Measurements from ENCODE around the gene IMMT. TPM values are rescaled to one million over a fixed set of nuclear protein-coding genes. Genes with fewer than 3 reads are reported as not detected.
A peak's percentile ranks its signal among the peaks of the same experiment; 100 is the strongest.

Gene IMMT
- total RNA-seq, 1 donor from 2014 or later: 93.3 TPM

- Histone ChIP-seq H3K4me1 (no peaks in the 10 kb centered on the region), H2AFZ (replicated peaks) (no peak overlapping the region), H3K4me2 (no peak overlapping the region), H3K27me3 (no peaks in the 10 kb centered on the region), H3K9me3 (ENCODE audit: low read depth) (no peaks in the 10 kb centered on the region), H3K4me3 (no peak overlapping the region), H3K79me2 (ENCODE audit: low read depth) (no peaks in the 10 kb centered on the region), H3K27ac (no peak overlapping the region), H3K36me3 (no peaks in the 10 kb centered on the region), H4K20me1 (ENCODE audit: low read depth) (no peaks in the 10 kb centered on the region), H3K9ac (no peak overlapping the region), H3F3A (ENCODE audit: low read depth) (no peaks in the 10 kb centered on the region)
- Mint-ChIP-seq H3K4me3 (no peak overlapping the region), H3K27ac (no peak overlapping the region), H3K27me3 (ENCODE audit: insufficient read depth, low read depth) (peaks cover 10% of the 10 kb centered on the region), H3K9me3 (peaks cover 6% of the 10 kb centered on the region), H3K4me1 (peaks cover 15% of the 10 kb centered on the region), H3K36me3 (no peaks in the 10 kb centered on the region)
- TF ChIP-seq EZH2 (IDR thresholded peaks at IDR 0.05) (no peak), EZH2phosphoT487 (IDR thresholded peaks at IDR 0.05) (no peak)
- TF ChIP-seq, protein P1, sequence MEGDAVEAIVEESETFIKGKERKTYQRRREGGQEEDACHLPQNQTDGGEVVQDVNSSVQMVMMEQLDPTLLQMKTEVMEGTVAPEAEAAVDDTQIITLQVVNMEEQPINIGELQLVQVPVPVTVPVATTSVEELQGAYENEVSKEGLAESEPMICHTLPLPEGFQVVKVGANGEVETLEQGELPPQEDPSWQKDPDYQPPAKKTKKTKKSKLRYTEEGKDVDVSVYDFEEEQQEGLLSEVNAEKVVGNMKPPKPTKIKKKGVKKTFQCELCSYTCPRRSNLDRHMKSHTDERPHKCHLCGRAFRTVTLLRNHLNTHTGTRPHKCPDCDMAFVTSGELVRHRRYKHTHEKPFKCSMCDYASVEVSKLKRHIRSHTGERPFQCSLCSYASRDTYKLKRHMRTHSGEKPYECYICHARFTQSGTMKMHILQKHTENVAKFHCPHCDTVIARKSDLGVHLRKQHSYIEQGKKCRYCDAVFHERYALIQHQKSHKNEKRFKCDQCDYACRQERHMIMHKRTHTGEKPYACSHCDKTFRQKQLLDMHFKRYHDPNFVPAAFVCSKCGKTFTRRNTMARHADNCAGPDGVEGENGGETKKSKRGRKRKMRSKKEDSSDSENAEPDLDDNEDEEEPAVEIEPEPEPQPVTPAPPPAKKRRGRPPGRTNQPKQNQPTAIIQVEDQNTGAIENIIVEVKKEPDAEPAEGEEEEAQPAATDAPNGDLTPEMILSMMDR (IDR thresholded peaks at IDR 0.05): no peak
- no peak for DNase-seq (ENCODE audit: low spot score)
Observed at GRCh38 chr2:86241611-86242010, 46.3 kb upstream of the IMMT start.

GRCh38 chr2:86240251-86240650 is 45.0 kb upstream of the IMMT start:
- Mint-ChIP-seq H3K4me1 (peaks cover 23% of the 10 kb centered on the region), H3K27ac (no peak overlapping the region), H3K9me3 (peaks cover 6% of the 10 kb centered on the region), H3K27me3 (ENCODE audit: insufficient read depth, low read depth) (peaks cover 12% of the 10 kb centered on the region), H3K4me3 (no peak overlapping the region), H3K36me3 (peaks cover 1% of the 10 kb centered on the region)
- peaks cover 6% of the 10 kb centered on the region for H3K4me1 ChIP-seq
- H3K9me3 ChIP-seq (ENCODE audit: low read depth): no peaks in the 10 kb centered on the region
- TF ChIP-seq EZH2 (IDR thresholded peaks at IDR 0.05): no peak
- no peak for TF ChIP-seq EZH2phosphoT487 (IDR thresholded peaks at IDR 0.05)
- TF ChIP-seq, protein P1 (IDR thresholded peaks at IDR 0.05): no peak
- no peak overlapping the region for H3K9ac ChIP-seq
- no peak overlapping the region for H3K27ac ChIP-seq
- no peaks in the 10 kb centered on the region for H3K36me3 ChIP-seq
- DNase-seq (ENCODE audit: low spot score): no peak
- H3F3A ChIP-seq (ENCODE audit: low read depth): peaks cover 2% of the 10 kb centered on the region
- H3K79me2 ChIP-seq (ENCODE audit: low read depth): no peaks in the 10 kb centered on the region
- H2AFZ ChIP-seq (replicated peaks): no peak overlapping the region
- H3K4me3 ChIP-seq: no peak overlapping the region
- H4K20me1 ChIP-seq (ENCODE audit: low read depth): no peaks in the 10 kb centered on the region
- H3K4me2 ChIP-seq: no peak overlapping the region
- no peaks in the 10 kb centered on the region for H3K27me3 ChIP-seq

GRCh38 chr2:86239745-86240144 is 44.5 kb upstream of the IMMT start:
- no peaks in the 10 kb centered on the region for H3K9me3 ChIP-seq (ENCODE audit: low read depth)
- H2AFZ ChIP-seq (replicated peaks): no peak overlapping the region
- no peak overlapping the region for H3K9ac ChIP-seq
- no peaks in the 10 kb centered on the region for H3K36me3 ChIP-seq
- peaks cover 5% of the 10 kb centered on the region for H3F3A ChIP-seq (ENCODE audit: low read depth)
- no peak overlapping the region for H3K4me2 ChIP-seq
- H3K79me2 ChIP-seq (ENCODE audit: low read depth): no peaks in the 10 kb centered on the region
- no peak overlapping the region for H3K4me3 ChIP-seq
- Mint-ChIP-seq H3K27me3 (ENCODE audit: insufficient read depth, low read depth) (peaks cover 12% of the 10 kb centered on the region), H3K27ac (peak overlapping the region; percentile 64), H3K4me3 (no peak overlapping the region), H3K4me1 (peaks cover 28% of the 10 kb centered on the region), H3K9me3 (peaks cover 6% of the 10 kb centered on the region), H3K36me3 (peaks cover 1% of the 10 kb centered on the region)
- H4K20me1 ChIP-seq (ENCODE audit: low read depth): no peaks in the 10 kb centered on the region
- H3K4me1 ChIP-seq: peaks cover 9% of the 10 kb centered on the region
- H3K27me3 ChIP-seq: no peaks in the 10 kb centered on the region
- DNase-seq (ENCODE audit: low spot score): no peak
- no peak for TF ChIP-seq EZH2 (IDR thresholded peaks at IDR 0.05)
- H3K27ac ChIP-seq: no peak overlapping the region

DNA sequence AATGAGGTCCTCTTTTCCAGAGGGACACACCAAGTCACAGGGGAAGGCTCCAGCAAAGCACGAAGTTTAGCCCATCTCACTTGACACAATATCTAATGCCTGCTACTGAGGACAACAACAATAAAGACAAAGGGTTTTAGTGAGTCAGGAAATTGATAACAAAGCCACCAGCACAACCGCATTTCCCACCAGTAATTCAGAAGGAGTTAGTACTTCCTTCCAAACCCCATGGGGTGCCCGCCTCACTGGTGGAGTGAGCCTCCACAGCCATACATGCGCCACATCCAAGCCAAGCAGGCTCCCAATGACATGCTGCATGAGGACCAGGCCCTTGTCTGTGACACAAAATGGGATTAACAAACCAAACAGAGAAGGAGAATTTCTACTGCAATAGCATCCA is 44.1 kb upstream of the IMMT start:
- no peak overlapping the region for H3K27ac ChIP-seq
- H3K4me1 Mint-ChIP-seq: peaks cover 32% of the 10 kb centered on the region
- H3K4me1 ChIP-seq: peaks cover 9% of the 10 kb centered on the region
- H4K20me1 ChIP-seq (ENCODE audit: low read depth): no peaks in the 10 kb centered on the region
- no peak overlapping the region for H3K9ac ChIP-seq
- H3K27me3 Mint-ChIP-seq (ENCODE audit: insufficient read depth, low read depth): peaks cover 10% of the 10 kb centered on the region
- no peaks in the 10 kb centered on the region for H3K27me3 ChIP-seq
- no peak overlapping the region for H3K4me3 ChIP-seq
- peak overlapping the region; percentile 64 for H3K27ac Mint-ChIP-seq
- H3K9me3 ChIP-seq (ENCODE audit: low read depth): no peaks in the 10 kb centered on the region
- H3K4me2 ChIP-seq: no peak overlapping the region
- H2AFZ ChIP-seq (replicated peaks): no peak overlapping the region
- peaks cover 1% of the 10 kb centered on the region for H3K36me3 Mint-ChIP-seq
- TF ChIP-seq, protein P1 (IDR thresholded peaks at IDR 0.05): no peak
- TF ChIP-seq EZH2phosphoT487 (IDR thresholded peaks at IDR 0.05): no peak
- TF ChIP-seq EZH2 (IDR thresholded peaks at IDR 0.05): no peak
- peaks cover 6% of the 10 kb centered on the region for H3K9me3 Mint-ChIP-seq
- no peaks in the 10 kb centered on the region for H3K79me2 ChIP-seq (ENCODE audit: low read depth)
- no peak for DNase-seq (ENCODE audit: low spot score)
- H3K36me3 ChIP-seq: no peaks in the 10 kb centered on the region
- no peak overlapping the region for H3K4me3 Mint-ChIP-seq
- peaks cover 5% of the 10 kb centered on the region for H3F3A ChIP-seq (ENCODE audit: low read depth)

Data from neural progenitor cell (in vitro differentiated cells).